ENCODE measurements around the gene SHISA9.

Gene SHISA9

GRCh38 chr16:13262270-13263090 lies 361.1 kb downstream of the SHISA9 start:
- H3K9ac ChIP-seq (ENCODE audit: low read length): no peak overlapping the region
- no peaks in the 10 kb centered on the region for H4K20me1 ChIP-seq (ENCODE audit: insufficient read depth, low read length)
- no peak overlapping the region for H2AFZ ChIP-seq (ENCODE audit: low read depth, low read length)
- H3K4me1 ChIP-seq (ENCODE audit: low read length): peaks cover 12% of the 10 kb centered on the region
- H3K79me2 ChIP-seq (ENCODE audit: low read length): no peaks in the 10 kb centered on the region
- no peak overlapping the region for H3K4me2 ChIP-seq (ENCODE audit: low read length)
- H3K36me3 ChIP-seq (replicated peaks; ENCODE audit: low read depth, low read length): peaks cover 11% of the 10 kb centered on the region
- H3K4me3 ChIP-seq (ENCODE audit: low read length): no peak overlapping the region
- H3K9me3 ChIP-seq (ENCODE audit: insufficient read depth, low read length): peaks cover 6% of the 10 kb centered on the region; the same call in 1 of the 2 replicates
- H3K27ac ChIP-seq (ENCODE audit: low read length): no peak overlapping the region
- no peaks in the 10 kb centered on the region for H3K27me3 ChIP-seq (ENCODE audit: low read depth, low read length)
- no peak for TF ChIP-seq EZH2phosphoT487 (IDR thresholded peaks at IDR 0.05; ENCODE audit: low read depth)
- TF ChIP-seq CTCF (IDR thresholded peaks at IDR 0.05; ENCODE audit: low read depth, low read length): no peak

- Histone ChIP-seq H3K27ac (ENCODE audit: low read length) (no peak overlapping the region), H3K4me1 (ENCODE audit: low read length) (peaks cover 12% of the 10 kb centered on the region), H3K27me3 (ENCODE audit: low read depth, low read length) (no peaks in the 10 kb centered on the region), H4K20me1 (ENCODE audit: insufficient read depth, low read length) (no peaks in the 10 kb centered on the region), H3K36me3 (replicated peaks; ENCODE audit: low read depth, low read length) (no peaks in the 10 kb centered on the region), H2AFZ (ENCODE audit: low read depth, low read length) (no peak overlapping the region), H3K9me3 (ENCODE audit: insufficient read depth, low read length) (no peaks in the 10 kb centered on the region), H3K4me2 (ENCODE audit: low read length) (no peak overlapping the region), H3K4me3 (ENCODE audit: low read length) (no peak overlapping the region), H3K79me2 (ENCODE audit: low read length) (no peaks in the 10 kb centered on the region), H3K9ac (ENCODE audit: low read length) (no peak overlapping the region)
- no peak for TF ChIP-seq EZH2phosphoT487 (IDR thresholded peaks at IDR 0.05; ENCODE audit: low read depth)
- TF ChIP-seq CTCF (IDR thresholded peaks at IDR 0.05; ENCODE audit: low read depth, low read length): no peak
Measured at GRCh38 chr16:13264749-13265552, 363.6 kb downstream of the SHISA9 start.

- no peaks in the 10 kb centered on the region for H3K36me3 ChIP-seq (replicated peaks; ENCODE audit: low read depth, low read length)
- TF ChIP-seq EZH2phosphoT487 (IDR thresholded peaks at IDR 0.05; ENCODE audit: low read depth) (no peak), CTCF (IDR thresholded peaks at IDR 0.05; ENCODE audit: low read depth, low read length) (no peak)
Measured at GRCh38 chr16:13269359-13269758, 368.0 kb downstream of the SHISA9 start.

GRCh38 chr16:13269905-13270528 lies 368.6 kb downstream of the SHISA9 start:
- no peak overlapping the region for H2AFZ ChIP-seq (ENCODE audit: low read depth, low read length)
- no peak overlapping the region for H3K9ac ChIP-seq (ENCODE audit: low read length)
- H4K20me1 ChIP-seq (ENCODE audit: insufficient read depth, low read length): no peaks in the 10 kb centered on the region
- no peaks in the 10 kb centered on the region for H3K9me3 ChIP-seq (ENCODE audit: insufficient read depth, low read length)
- no peaks in the 10 kb centered on the region for H3K27me3 ChIP-seq (ENCODE audit: low read depth, low read length)
- H3K27ac ChIP-seq (ENCODE audit: low read length): no peak overlapping the region
- H3K4me2 ChIP-seq (ENCODE audit: low read length): no peak overlapping the region
- H3K4me1 ChIP-seq (ENCODE audit: low read length): no peaks in the 10 kb centered on the region
- no peaks in the 10 kb centered on the region for H3K79me2 ChIP-seq (ENCODE audit: low read length)
- TF ChIP-seq CTCF (IDR thresholded peaks at IDR 0.05; ENCODE audit: low read depth, low read length): no peak
- TF ChIP-seq EZH2phosphoT487 (IDR thresholded peaks at IDR 0.05; ENCODE audit: low read depth): no peak
- H3K4me3 ChIP-seq (ENCODE audit: low read length): no peak overlapping the region
- no peaks in the 10 kb centered on the region for H3K36me3 ChIP-seq (replicated peaks; ENCODE audit: low read depth, low read length)

More at GRCh38 chr16:13269359-13269758, 368.0 kb downstream of the SHISA9 start:
- H4K20me1 ChIP-seq (ENCODE audit: insufficient read depth, low read length): no peaks in the 10 kb centered on the region
- H2AFZ ChIP-seq (ENCODE audit: low read depth, low read length): no peak overlapping the region
- no peaks in the 10 kb centered on the region for H3K27me3 ChIP-seq (ENCODE audit: low read depth, low read length)
- no peaks in the 10 kb centered on the region for H3K9me3 ChIP-seq (ENCODE audit: insufficient read depth, low read length)
- no peaks in the 10 kb centered on the region for H3K79me2 ChIP-seq (ENCODE audit: low read length)
- no peak overlapping the region for H3K4me3 ChIP-seq (ENCODE audit: low read length)
- H3K4me2 ChIP-seq (ENCODE audit: low read length): no peak overlapping the region
- no peak overlapping the region for H3K9ac ChIP-seq (ENCODE audit: low read length)
- H3K27ac ChIP-seq (ENCODE audit: low read length): no peak overlapping the region
- no peaks in the 10 kb centered on the region for H3K4me1 ChIP-seq (ENCODE audit: low read length)
